GM21529 (cell line): ENCODE measurements around the gene LRRC55.

Source experiments
- ATAC-seq: cut with Tn5 transposase; IDR thresholded peaks from one replicate; pipeline ENCODE4 v1.9.1; 2021; ENCODE audit not compliant: unreplicated experiment

LRRC55 gene

GRCh38 chr11:57199330-57199729 is 17.6 kb downstream of the LRRC55 start:
- no peak for ATAC-seq

GRCh38 chr11:57200917-57201316 is 19.2 kb downstream of the LRRC55 start:
- ATAC-seq: no peak

- no peak for ATAC-seq
These were observed 20.5 kb downstream of the LRRC55 start for GRCh38 chr11:57202281-57202680.

- ATAC-seq: no peak
These were observed 21.6 kb downstream of the LRRC55 start for GRCh38 chr11:57203359-57203758.

- ATAC-seq: no peak
These were observed 22.2 kb downstream of the LRRC55 start for GRCh38 chr11:57203882-57204480.

- ATAC-seq: no peak
These were observed 23.4 kb downstream of the LRRC55 start for GRCh38 chr11:57205041-57205641.

GRCh38 chr11:57207168-57207567 is 25.4 kb downstream of the LRRC55 start:
- ATAC-seq: no peak

- no peak for ATAC-seq
These were observed 29.0 kb downstream of the LRRC55 start for GRCh38 chr11:57210781-57211180.

GRCh38 chr11:57213342-57214097 is 31.8 kb downstream of the LRRC55 start:
- no peak for ATAC-seq

- no peak for ATAC-seq
These were observed 32.3 kb downstream of the LRRC55 start for GRCh38 chr11:57214098-57214417.

- ATAC-seq: no peak
These were observed 32.7 kb downstream of the LRRC55 start for GRCh38 chr11:57214494-57214893.

- ATAC-seq: no peak
These were observed 34.7 kb downstream of the LRRC55 start for GRCh38 chr11:57216463-57216862.

- no peak for ATAC-seq
These were observed 35.3 kb downstream of the LRRC55 start for GRCh38 chr11:57217053-57217452.

GRCh38 chr11:57219021-57219627 is 37.4 kb downstream of the LRRC55 start:
- no peak for ATAC-seq

- no peak for ATAC-seq
These were observed 40.5 kb downstream of the LRRC55 start for GRCh38 chr11:57222239-57222638.

- ATAC-seq: no peak
These were observed 41.8 kb downstream of the LRRC55 start for GRCh38 chr11:57223601-57224000.

GRCh38 chr11:57224128-57224527 is 42.4 kb downstream of the LRRC55 start:
- ATAC-seq: no peak

GRCh38 chr11:57224537-57224936 is 42.8 kb downstream of the LRRC55 start:
- ATAC-seq: no peak

- no peak for ATAC-seq
These were observed 46.8 kb downstream of the LRRC55 start for GRCh38 chr11:57228600-57228999.

- no peak for ATAC-seq
These were observed 48.6 kb downstream of the LRRC55 start for GRCh38 chr11:57230316-57230715.

GRCh38 chr11:57230791-57231538 is 49.2 kb downstream of the LRRC55 start:
- ATAC-seq: no peak
